A549 (cell line): ENCODE measurements around the gene ASNS. TPM values are rescaled to one million over a fixed set of nuclear protein-coding genes. Genes with fewer than 3 reads are reported as not detected.

ENCODE experiments used
- ATAC-seq, 2 experiments: fragments of 200-7000 bp in 1 of 2; fragments of >200 bp in 1 of 2; cut with Nextera tagmentation in 1 of 2; cut with Tn5 transposase in 1 of 2; 3 replicates each; pipeline versions ENCODE4 v1.8.0 to v1.9.1; 2018 to 2020; ENCODE audit warnings: mild to moderate bottlenecking in 1 of 2, moderate library complexity in 1 of 2
- CTCF ChIA-PET: fragments of 300-600 bp; sonication (Branson Sonifier 250); formaldehyde crosslinking; extraction: SDS; loops from one replicate; lab custom pipeline; 2021; ENCODE audit warnings: antibody characterized with exemption, inconsistent platforms; lab: Yijun Ruan, JAX
- POLR2A ChIA-PET: fragments of 350-600 bp; formaldehyde crosslinking; extraction: SDS; loops from one replicate; lab custom pipeline; 2021; ENCODE audit warnings: antibody characterized with exemption, inconsistent platforms; lab: Yijun Ruan, JAX
- DNase-seq, 2 experiments: peaks; one replicate each; pipeline versions ENCODE4 v3.0.0 to v3.0.0-alpha.2; 2011 to 2016; ENCODE audit warnings: low read depth in 1 of 2, low spot score in 1 of 2
- FAIRE-seq: peaks from 2 replicates; lab custom pipeline; 2011; peaks lifted over from hg19 to GRCh38; lab: Jason Lieb, UNC
- H3K27ac ChIP-seq, 2 experiments: fragments of >200 bp; sonication (Bioruptor Twin); formaldehyde crosslinking; 3 replicates each; pipeline ENCODE4 v1.5.1; 2016 to 2017
- H3K4me1 ChIP-seq: fragments of >200 bp; sonication (Bioruptor Twin); formaldehyde crosslinking; 3 replicates; pipeline ENCODE4 v1.6.1; 2016
- H3K4me2 ChIP-seq: fragments of >200 bp; sonication (Bioruptor Twin); formaldehyde crosslinking; 3 replicates; pipeline ENCODE4 v1.6.1; 2016
- H3K4me3 ChIP-seq: fragments of >200 bp; sonication (Bioruptor Twin); formaldehyde crosslinking; 3 replicates; pipeline ENCODE4 v1.5.1; 2016
- H3K9me3 ChIP-seq: fragments of >200 bp; sonication (Bioruptor Twin); formaldehyde crosslinking; 3 replicates; pipeline ENCODE4 v1.6.1; 2016
- CEBPB ChIP-seq, 2 experiments: fragments of >200 bp in 1 of 2; sonication (Bioruptor Twin) in 1 of 2; formaldehyde crosslinking in 1 of 2; IDR thresholded peaks; 2 replicates each; pipeline ENCODE4 v1.6.1; 2012 to 2016
- CTCF ChIP-seq: fragments of >200 bp; sonication (Bioruptor Twin); formaldehyde crosslinking; IDR thresholded peaks from 3 replicates; pipeline ENCODE4 v1.5.1; 2016
- FOXS1 ChIP-seq: fragments of 250-450 bp; sonication (Bioruptor Pico); IDR thresholded peaks from 2 replicates; pipeline ENCODE4 v1.5.0; 2020; ENCODE audit warnings: mild to moderate bottlenecking, moderate library complexity
- GATA3 ChIP-seq: IDR thresholded peaks from 2 replicates; pipeline ENCODE4 v1.6.1; 2012; ENCODE audit warnings: borderline replicate concordance
- HDAC2 ChIP-seq: fragments of 200-600 bp; sonication (generic); IDR thresholded peaks from 2 replicates; pipeline ENCODE4 v1.6.1; 2016
- HMGXB4 ChIP-seq: fragments of 250-450 bp; sonication (Bioruptor Pico); IDR thresholded peaks from 2 replicates; pipeline ENCODE4 v1.5.0; 2021; ENCODE audit warnings: mild to moderate bottlenecking, moderate library complexity, borderline replicate concordance
- HOXB13 ChIP-seq: fragments of 250-450 bp; sonication (Bioruptor Pico); IDR thresholded peaks from 2 replicates; pipeline ENCODE4 v1.5.0; 2020; ENCODE audit warnings: low read depth, mild to moderate bottlenecking, moderate library complexity
- JUN ChIP-seq, 2 experiments: fragments of >200 bp; sonication (Bioruptor Twin); formaldehyde crosslinking; IDR thresholded peaks; 2 replicates in 1 of 2; 3 replicates in 1 of 2; pipeline ENCODE4 v1.6.1; 2016 to 2017
- KDM5A ChIP-seq: fragments of 200-600 bp; sonication (generic); IDR thresholded peaks from 2 replicates; pipeline ENCODE4 v1.6.1; 2016; ENCODE audit warnings: antibody characterized with exemption, mild to moderate bottlenecking
- MAX ChIP-seq: IDR thresholded peaks from 2 replicates; pipeline ENCODE4 v1.6.1; 2012
- MYC ChIP-seq: IDR thresholded peaks from 2 replicates; pipeline ENCODE4 v1.6.1; 2012; ENCODE audit warnings: mild to moderate bottlenecking, inconsistent platforms, low read length, improper control_type of control experiment, borderline replicate concordance
- NR3C1 ChIP-seq: fragments of >200 bp; sonication (Bioruptor Twin); formaldehyde crosslinking; IDR thresholded peaks from 3 replicates; pipeline ENCODE4 v1.6.1; 2017
- POLR2A ChIP-seq: IDR thresholded peaks from 2 replicates; pipeline ENCODE4 v1.6.1; 2012; ENCODE audit warnings: mild to moderate bottlenecking, low read length
- RAD21 ChIP-seq, 2 experiments: fragments of >200 bp in 1 of 2; sonication (Bioruptor Twin) in 1 of 2; formaldehyde crosslinking in 1 of 2; IDR thresholded peaks in 1 of 2; conservative IDR thresholded peaks in 1 of 2; 2 replicates in 1 of 2; 3 replicates in 1 of 2; pipeline ENCODE4 v1.6.1; 2012 to 2018; ENCODE audit warnings: inconsistent platforms in 1 of 2
- SMC3 ChIP-seq: fragments of >200 bp; sonication (Bioruptor Twin); formaldehyde crosslinking; IDR thresholded peaks from 3 replicates; pipeline ENCODE4 v1.6.1; 2018; ENCODE audit warnings: inconsistent platforms
- SREBF2 ChIP-seq: fragments of 450-650 bp; IDR thresholded peaks from 2 replicates; pipeline ENCODE4 v1.6.1; 2014; ENCODE audit warnings: mild to moderate bottlenecking, moderate library complexity
- TP53 ChIP-seq: fragments of 250-450 bp; sonication (Bioruptor Pico); IDR thresholded peaks from 2 replicates; pipeline ENCODE4 v1.5.0; 2021; ENCODE audit warnings: mild to moderate bottlenecking, moderate library complexity
- USF2 ChIP-seq: fragments of 450-650 bp; IDR thresholded peaks from 2 replicates; pipeline ENCODE4 v1.6.1; 2014; ENCODE audit warnings: antibody characterized with exemption
- ZC3H11A ChIP-seq: fragments of 450-650 bp; IDR thresholded peaks from 2 replicates; pipeline ENCODE4 v1.6.1; 2014; ENCODE audit warnings: antibody characterized with exemption, mild to moderate bottlenecking
- WGBS: methylation state at CpG from one replicate; pipeline ENCODE4 v1.1.6; 2017; ENCODE audit errors: missing lambda C conversion rate; 5-methylcytosine and 5-hydroxymethylcytosine counted together
- polyA plus RNA-seq, 4 experiments: library from polyadenylated mRNA; depleted of rRNA in 3 of 4; stranded (reverse); fragments of >200 nt; fragmentation: RNase III in 1 of 4; extraction: RNeasy Plus Mini Kit Qiagen cat#74134 plus additional on column Dnase treatment in 1 of 4; gene quantifications; 2 replicates in 3 of 4; 3 replicates in 1 of 4; pipeline ENCODE4 v1.2.3, GENCODE V29; 2011 to 2017
- TF ChIP-seq, protein P1 (sequence below): IDR thresholded peaks from 2 replicates; pipeline ENCODE4 v1.6.1; 2012; ENCODE audit warnings: low read depth, borderline replicate concordance

The ASNS gene
- polyA plus RNA-seq, 2 of the 4 experiments (the other 2 are of a cell fraction): 55.9 to 98.7 TPM

DNA sequence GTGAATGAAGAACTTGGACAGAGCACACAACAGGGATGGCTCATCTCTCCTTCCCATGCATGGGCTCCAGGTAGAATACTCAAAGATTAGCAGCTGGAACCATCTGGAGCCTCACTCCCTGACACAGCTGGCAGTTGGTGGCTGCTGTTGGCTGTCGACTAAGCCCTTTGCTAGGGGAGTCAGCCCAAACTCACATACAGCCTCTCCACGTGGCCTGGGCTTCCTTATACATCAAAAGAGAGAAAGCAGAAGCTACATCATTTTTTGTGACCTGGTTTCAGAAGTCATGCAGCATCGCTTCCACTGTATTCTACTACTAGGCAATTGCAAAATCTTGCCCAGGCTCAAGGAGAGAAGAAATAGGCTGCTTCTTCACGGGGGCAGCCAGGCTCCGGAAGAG lies 24.4 kb downstream of the ASNS start:
- CTCF ChIA-PET: interaction anchor here (0.6 to 6.6 kb wide), 9 partner anchors 9 to 1314 kb away, joined by 3 to 43 read pairs (median 3); no protein-coding TSS in a partner anchor
- no peak for TF ChIP-seq USF2
- TF ChIP-seq KDM5A: no peak
- no peak for TF ChIP-seq SMC3
- no peak for TF ChIP-seq GATA3
- no peak for TF ChIP-seq TP53 (CRISPR knock-in tag)
- no peak for TF ChIP-seq HDAC2
- no peak for TF ChIP-seq JUN (IDR thresholded peaks at IDR 0.05)
- no peak for TF ChIP-seq MYC
- TF ChIP-seq, all 56 proteins: peak for 0
- 0 out of 6 replicates have a peak, but pooled peaks of 1 of the 2 experiments have one; percentile 16 for ATAC-seq
- no peak for DNase-seq
- FAIRE-seq: no peak
- H3K4me3 ChIP-seq: no peak overlapping the region
- 49% methylated on average over 4 of the region's 5 CpGs for WGBS
- H3K4me1 ChIP-seq: no peaks in the 10 kb centered on the region
- 0 out of 3 replicates have a peak, but pooled peaks cover 5% of the 10 kb centered on the region for H3K9me3 ChIP-seq
- H3K4me2 ChIP-seq: no peak overlapping the region
- H3K27ac ChIP-seq: no peak overlapping the region
- POLR2A ChIA-PET: interaction anchor here (2.3 kb wide), 1 partner anchor 24 kb away, joined by 9 read pairs; the partner anchor contains the start of gene ASNS

- no peak overlapping the region for H3K27ac ChIP-seq
- no peak for TF ChIP-seq HOXB13 (CRISPR knock-in tag)
- TF ChIP-seq NR3C1: no peak
- no peak for TF ChIP-seq MAX
- H3K9me3 ChIP-seq: peaks cover 12% of the 10 kb centered on the region; the same call in 1 of the 3 replicates
- no peak for DNase-seq
- H3K4me3 ChIP-seq: no peak overlapping the region
- no peak overlapping the region for H3K4me2 ChIP-seq
- ATAC-seq: no peak
- no peaks in the 10 kb centered on the region for H3K4me1 ChIP-seq
- 10% methylated on average over 4 of the region's 4 CpGs for WGBS
- POLR2A ChIA-PET: interaction anchor here (2.3 kb wide), 1 partner anchor 25 kb away, joined by 9 read pairs; the partner anchor contains the start of gene ASNS
- FAIRE-seq: no peak
- CTCF ChIA-PET: interaction anchor here (0.7 to 6.6 kb wide), 8 partner anchors 9 to 1930 kb away, joined by 3 to 43 read pairs (median 6); no protein-coding TSS in a partner anchor
Observed at GRCh38 chr7:97846945-97847344, 25.3 kb downstream of the ASNS start.

DNA sequence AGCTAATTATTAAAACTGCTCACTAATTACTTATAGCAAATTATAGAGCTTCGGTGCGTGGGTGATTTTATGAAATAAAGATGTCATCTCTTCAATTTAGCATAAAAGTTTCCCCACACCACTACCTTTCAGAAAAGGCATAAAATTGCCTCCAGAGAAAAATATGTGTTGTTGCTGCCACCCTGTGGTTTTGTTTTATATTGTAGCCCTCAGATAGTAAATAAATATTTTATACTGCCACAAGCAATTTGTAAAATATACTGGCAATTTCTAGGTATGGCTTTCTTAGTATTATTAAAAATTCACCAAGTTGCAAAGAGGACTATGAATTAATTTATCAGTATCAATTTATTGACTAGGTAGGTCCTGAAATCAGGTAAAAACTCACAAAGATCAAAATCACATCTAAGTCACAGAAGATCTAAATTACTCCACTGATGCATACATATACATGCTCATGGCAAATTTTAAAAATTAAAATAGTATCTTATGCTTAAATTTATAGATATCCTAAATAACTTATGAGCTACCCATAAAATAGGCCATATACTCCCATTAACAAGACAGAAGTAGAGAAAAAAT lies 26.5 kb downstream of the ASNS start:
- FAIRE-seq (no peak), DNase-seq (peak; percentile 16 to 24), ATAC-seq (peak in 1 of 2 experiments; percentile 64; a peak in 3 of 6 replicates)
- POLR2A ChIA-PET: no interaction called here
- Histone ChIP-seq H3K4me3 (no peak overlapping the region), H3K9me3 (peaks cover 14% of the 10 kb centered on the region; the same call in 1 of the 3 replicates)
- TF ChIP-seq, protein P1, sequence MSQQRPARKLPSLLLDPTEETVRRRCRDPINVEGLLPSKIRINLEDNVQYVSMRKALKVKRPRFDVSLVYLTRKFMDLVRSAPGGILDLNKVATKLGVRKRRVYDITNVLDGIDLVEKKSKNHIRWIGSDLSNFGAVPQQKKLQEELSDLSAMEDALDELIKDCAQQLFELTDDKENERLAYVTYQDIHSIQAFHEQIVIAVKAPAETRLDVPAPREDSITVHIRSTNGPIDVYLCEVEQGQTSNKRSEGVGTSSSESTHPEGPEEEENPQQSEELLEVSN: no peak
- TF ChIP-seq SREBF2 (no peak), POLR2A (no peak), RAD21 (conservative IDR thresholded peaks at IDR 0.05 in 1 of 2, IDR thresholded peaks at IDR 0.05 in 1 of 2) (peak; percentile 60 to 69), ZC3H11A (no peak), HMGXB4 (CRISPR knock-in tag) (no peak), SMC3 (peak; percentile 70), FOXS1 (no peak), CEBPB (IDR thresholded peaks at IDR 0.05) (no peak), JUN (IDR thresholded peaks at IDR 0.05) (no peak), CTCF (peak; percentile 74)
- TF ChIP-seq, all 56 proteins: peak for 3
- no peak overlapping the region for H3K4me2 ChIP-seq
- no peaks in the 10 kb centered on the region for H3K4me1 ChIP-seq
- 3% methylated on average over 2 of the region's 2 CpGs for WGBS
- no peak overlapping the region for H3K27ac ChIP-seq
- CTCF ChIA-PET: interaction anchor here (0.6 to 6.6 kb wide), 13 partner anchors 9 to 1932 kb away, joined by 3 to 43 read pairs (median 4); no protein-coding TSS in a partner anchor
